NCI-H2196 (cell line): ENCODE measurements around the gene NDRG2.
"Not testable (repeated sequence)": the region's sequence is repeated elsewhere in the genome, so short reads cannot be mapped to it uniquely, and the experiment has no call there.

Experiments used
- DNase-seq: peaks from one replicate; lab custom pipeline; 2025; ENCODE audit not compliant: unreplicated experiment; lab: John Stamatoyannopoulos, UW

NDRG2 gene

GRCh38 chr14:21056520-21057163, 31.8 kb upstream of the NDRG2 start:
- no peak for DNase-seq

GRCh38 chr14:21055432-21056117, 30.7 kb upstream of the NDRG2 start:
- no peak for DNase-seq

GRCh38 chr14:21054768-21055145, 29.9 kb upstream of the NDRG2 start:
- DNase-seq, result no peak

GRCh38 chr14:21054123-21054767, 29.4 kb upstream of the NDRG2 start:
- no peak for DNase-seq

- no peak for DNase-seq
Measured at GRCh38 chr14:21053184-21054122, 28.6 kb upstream of the NDRG2 start.

- no peak for DNase-seq
Measured at GRCh38 chr14:21050597-21050996, 25.7 kb upstream of the NDRG2 start.

GRCh38 chr14:21049271-21049673, 24.4 kb upstream of the NDRG2 start:
- DNase-seq, result no peak

GRCh38 chr14:21048638-21049037, 23.8 kb upstream of the NDRG2 start:
- DNase-seq, result no peak

GRCh38 chr14:21047378-21047781, 22.5 kb upstream of the NDRG2 start:
- no peak for DNase-seq

- DNase-seq, result no peak
Measured at GRCh38 chr14:21043974-21044618, 19.2 kb upstream of the NDRG2 start.

GRCh38 chr14:21043387-21043973, 18.6 kb upstream of the NDRG2 start:
- no peak for DNase-seq

GRCh38 chr14:21042918-21043317, 18.1 kb upstream of the NDRG2 start:
- no peak for DNase-seq

- no peak for DNase-seq
Measured at GRCh38 chr14:21041676-21042433, 17.0 kb upstream of the NDRG2 start, which contains the start of gene RNASE7. RNASE7 (plus strand) TSS chr14:21042362; CDS start chr14:21042993, 631 bp downstream.

GRCh38 chr14:21040941-21041340, 16.1 kb upstream of the NDRG2 start:
- not testable (repeated sequence) for DNase-seq

GRCh38 chr14:21040370-21040925, 15.6 kb upstream of the NDRG2 start:
- DNase-seq, result no peak

GRCh38 chr14:21039585-21040369, 14.9 kb upstream of the NDRG2 start:
- peak; percentile 67 for DNase-seq

- DNase-seq, result peak; percentile 68
Measured at GRCh38 chr14:21038441-21039422, 13.9 kb upstream of the NDRG2 start.
